Fibroblast of skin of right biceps (primary cell): ENCODE results near the gene FANCC.
"Not testable (repeated sequence)": the region's sequence is repeated elsewhere in the genome, so short reads cannot be mapped to it uniquely, and the experiment has no call there.

Experiments used
- DNase-seq: peaks from one replicate; pipeline ENCODE4 v3.0.0-alpha.2; 2013

Gene FANCC

GRCh38 chr9:95225076-95225725 lies 92.3 kb downstream of the FANCC start:
- DNase-seq: peak; percentile 43

- DNase-seq: peak; percentile 22
Observed at GRCh38 chr9:95224376-95225019, 93.0 kb downstream of the FANCC start.

GRCh38 chr9:95220352-95220751 lies 97.2 kb downstream of the FANCC start:
- DNase-seq: not testable (repeated sequence)

GRCh38 chr9:95218773-95219172 lies 98.7 kb downstream of the FANCC start:
- no peak for DNase-seq

GRCh38 chr9:95217936-95218335 lies 99.6 kb downstream of the FANCC start:
- no peak for DNase-seq

GRCh38 chr9:95215336-95215898 lies 102.1 kb downstream of the FANCC start:
- DNase-seq: no peak

- no peak for DNase-seq
Observed at GRCh38 chr9:95213117-95213516, 104.4 kb downstream of the FANCC start.

GRCh38 chr9:95211028-95211427 lies 106.5 kb downstream of the FANCC start:
- no peak for DNase-seq

GRCh38 chr9:95207403-95207802 lies 110.1 kb downstream of the FANCC start:
- no peak for DNase-seq

- peak; percentile 73 for DNase-seq
Observed at GRCh38 chr9:95206143-95206542, 111.4 kb downstream of the FANCC start.

GRCh38 chr9:95204710-95205109 lies 112.8 kb downstream of the FANCC start:
- DNase-seq: no peak

GRCh38 chr9:95204310-95204709 lies 113.2 kb downstream of the FANCC start:
- no peak for DNase-seq

- DNase-seq: not testable (repeated sequence)
Observed at GRCh38 chr9:95203019-95203418, 114.5 kb downstream of the FANCC start.

GRCh38 chr9:95202076-95202681 lies 115.3 kb downstream of the FANCC start:
- DNase-seq: no peak

GRCh38 chr9:95201206-95201605 lies 116.3 kb downstream of the FANCC start:
- DNase-seq: no peak

- peak; percentile 91 for DNase-seq
Observed at GRCh38 chr9:95197692-95198271, 119.7 kb downstream of the FANCC start.

GRCh38 chr9:95193480-95193879 lies 124.0 kb downstream of the FANCC start:
- no peak for DNase-seq

- no peak for DNase-seq
Observed at GRCh38 chr9:95193067-95193466, 124.4 kb downstream of the FANCC start.

GRCh38 chr9:95192631-95193030 lies 124.9 kb downstream of the FANCC start:
- DNase-seq: no peak

- DNase-seq: no peak
Observed at GRCh38 chr9:95190413-95190812, 127.1 kb downstream of the FANCC start.

- peak; percentile 59 for DNase-seq
Observed at GRCh38 chr9:95189251-95190098, 128.0 kb downstream of the FANCC start.

GRCh38 chr9:95188459-95188858 lies 129.1 kb downstream of the FANCC start:
- no peak for DNase-seq

GRCh38 chr9:95185956-95186355 lies 131.6 kb downstream of the FANCC start:
- no peak for DNase-seq
